Measurements from ENCODE around the gene CMYA5.

- TF ChIP-seq POLR2A (IDR thresholded peaks at IDR 0.05; ENCODE audit: low read depth, low read length) = no peak
- no peak for TF ChIP-seq POLR2AphosphoS5 (IDR thresholded peaks at IDR 0.05; ENCODE audit: low read depth, low read length)
Observed at GRCh38 chr5:79842991-79843390, 153.4 kb downstream of the CMYA5 start.
